Aorta (tissue), 5 donors: ENCODE measurements around the gene GRHL1. TPM values are rescaled to one million over a fixed set of nuclear protein-coding genes. Genes with fewer than 3 reads are reported as not detected.
"Not testable (repeated sequence)": the region's sequence is repeated elsewhere in the genome, so short reads cannot be mapped to it uniquely, and the experiment has no call there.

Experiments
- ATAC-seq: fragments of 200-7000 bp; cut with Tn5 transposase; one replicate; pipeline ENCODE4 v1.9.1; 2022; ENCODE audit warnings: moderate library complexity; ENCODE audit not compliant: low FRiP score
- DNase-seq, 2 donors: peaks; one replicate each; pipeline ENCODE4 v3.0.0-alpha.2; 2020
- H3K27ac ChIP-seq, 2 donors: one replicate each; pipeline ENCODE4 v1.5.1; 2013; ENCODE audit warnings: low read length in 2 of 2, mild to moderate bottlenecking in 2 of 2, moderate library complexity in 2 of 2, control low read depth in 1 of 2, inconsistent platforms in 1 of 2, low read depth in 1 of 2
- H3K27me3 ChIP-seq, 2 donors: one replicate each; pipeline ENCODE4 v1.6.1; 2013; ENCODE audit warnings: control low read depth in 1 of 2, low read length in 1 of 2, mild to moderate bottlenecking in 1 of 2, moderate library complexity in 1 of 2; ENCODE audit not compliant: insufficient read depth in 2 of 2, control insufficient read depth in 1 of 2
- H3K36me3 ChIP-seq, 2 donors: one replicate each; pipeline ENCODE4 v1.6.1; 2013; ENCODE audit warnings: control low read depth in 1 of 2, low read length in 1 of 2, mild to moderate bottlenecking in 1 of 2; ENCODE audit not compliant: insufficient read depth in 2 of 2, control insufficient read depth in 1 of 2
- H3K4me1 ChIP-seq, 2 donors: one replicate each; pipeline ENCODE4 v1.6.1; 2013; ENCODE audit warnings: low read length in 2 of 2, control low read depth in 1 of 2, mild to moderate bottlenecking in 1 of 2, moderate library complexity in 1 of 2; ENCODE audit not compliant: insufficient read depth in 2 of 2, control insufficient read depth in 1 of 2
- H3K4me3 ChIP-seq, 2 donors: one replicate each; pipeline ENCODE4 v1.5.1; 2013; ENCODE audit warnings: low read length in 2 of 2, control low read depth in 1 of 2, mild to moderate bottlenecking in 1 of 2
- H3K9me3 ChIP-seq: one replicate; pipeline ENCODE4 v1.6.1; 2013; ENCODE audit warnings: mild to moderate bottlenecking, low read length; ENCODE audit not compliant: control insufficient read depth
- WGBS, 2 donors: extraction: QIAGEN DNeasy Blood & Tissue Kit; methylation state at CpG; one replicate each; pipeline ENCODE4 v1.1.7; 2013; 5-methylcytosine and 5-hydroxymethylcytosine counted together
- intact Hi-C, 2 donors: fragments of 100-400 bp; cut with DNase I; formaldehyde crosslinking; loops; one replicate each; pipeline versions ENCODE4 v1.14.2 to v1.15.0; 2022
- polyA plus RNA-seq, 2 donors: library from polyadenylated mRNA; stranded (reverse); fragments of 200-250 nt; gene quantifications; one replicate each; pipeline ENCODE4 v1.2.3, GENCODE V29; 2013
- total RNA-seq, 2 donors: library from RNA; stranded (reverse); fragmentation: NEBNext Ultra II Directional; extraction: Animal tissue kit (Norgen Biotek cat#: 25700); gene quantifications; one replicate each; pipeline ENCODE4 v1.2.1, GENCODE V29; 2021
- donor health status: healthy with polysubstance abuse.
- donor health status: Bipolar disorder and iron deficiency.
- donor health status: DM: no; HTN: no; CAD: no.
- donor health status: DM: no; HTN: no; CAD: no.
- donor health status: DM: yes; HTN: yes; CAD: no.

Gene GRHL1
- total and polyA plus RNA-seq, 4 donors: 0.15 to 2.5 (median 0.90) TPM

GRCh38 chr2:9918275-9918674, 33.2 kb upstream of the GRHL1 start:
- no peaks in the 10 kb centered on the region for H3K27me3 ChIP-seq
- H3K4me1 ChIP-seq: no peaks in the 10 kb centered on the region
- no peak for DNase-seq
- no peaks in the 10 kb centered on the region for H3K9me3 ChIP-seq
- intact Hi-C loops: no loop called here
- no peaks in the 10 kb centered on the region for H3K36me3 ChIP-seq
- 12 to 13% methylated on average over 2 of the region's 2 CpGs for WGBS, 2 donors
- ATAC-seq: peak; percentile 26
- no peak overlapping the region for H3K4me3 ChIP-seq
- H3K27ac ChIP-seq: no peak overlapping the region

- ATAC-seq (no peak), DNase-seq (no peak)
- Histone ChIP-seq H3K27me3 (no peaks in the 10 kb centered on the region), H3K36me3 (no peaks in the 10 kb centered on the region), H3K9me3 (no peaks in the 10 kb centered on the region), H3K4me3 (no peak overlapping the region), H3K27ac (no peak overlapping the region), H3K4me1 (no peaks in the 10 kb centered on the region)
- 91 to 92% methylated on average over 3 of the region's 3 CpGs for WGBS, 2 donors
- intact Hi-C loops: no loop called here
Observed at GRCh38 chr2:9919512-9919911, 32.0 kb upstream of the GRHL1 start.

GRCh38 chr2:9927020-9927419, 24.5 kb upstream of the GRHL1 start:
- ATAC-seq, intact Hi-C loops, H3K27ac ChIP-seq, H3K27me3 ChIP-seq, DNase-seq, H3K9me3 ChIP-seq, H3K36me3 ChIP-seq, H3K4me3 ChIP-seq, H3K4me1 ChIP-seq: not testable (repeated sequence)
- WGBS, 2 donors: 81 to 90% methylated on average over 2 of the region's 2 CpGs

- Histone ChIP-seq H3K36me3 (no peaks in the 10 kb centered on the region), H3K4me3 (no peak overlapping the region), H3K27me3 (no peaks in the 10 kb centered on the region), H3K4me1 (no peaks in the 10 kb centered on the region), H3K27ac (no peak overlapping the region), H3K9me3 (no peaks in the 10 kb centered on the region)
- no peak for ATAC-seq
- DNase-seq: no peak
- 86 to 92% methylated on average over 4 of the region's 4 CpGs for WGBS, 2 donors
- intact Hi-C loops: no loop called here
Observed at GRCh38 chr2:9937258-9937657, 14.2 kb upstream of the GRHL1 start.

- Histone ChIP-seq H3K4me1 (no peaks in the 10 kb centered on the region), H3K4me3 (no peak overlapping the region), H3K36me3 (no peaks in the 10 kb centered on the region), H3K27ac (no peak overlapping the region), H3K27me3 (no peaks in the 10 kb centered on the region), H3K9me3 (no peaks in the 10 kb centered on the region)
- intact Hi-C loops: no loop called here
- DNase-seq (no peak), ATAC-seq (no peak)
- WGBS, 2 donors: 77 to 78% methylated on average over 9 of the region's 9 CpGs
Observed at GRCh38 chr2:9937968-9938367, 13.5 kb upstream of the GRHL1 start.

GRCh38 chr2:9939587-9940485, 11.7 kb upstream of the GRHL1 start:
- H3K27ac ChIP-seq: no peak overlapping the region
- no peaks in the 10 kb centered on the region for H3K27me3 ChIP-seq
- H3K9me3 ChIP-seq: no peaks in the 10 kb centered on the region
- H3K4me1 ChIP-seq: no peaks in the 10 kb centered on the region
- H3K4me3 ChIP-seq: no peak overlapping the region
- no peaks in the 10 kb centered on the region for H3K36me3 ChIP-seq
- intact Hi-C loops: no loop called here
- no peak for ATAC-seq
- WGBS, 2 donors: 68 to 69% methylated on average over 9 of the region's 9 CpGs
- no peak for DNase-seq

GRCh38 chr2:9941196-9941995, 10.1 kb upstream of the GRHL1 start:
- ATAC-seq: no peak

GRCh38 chr2:9941996-9942390, 9.5 kb upstream of the GRHL1 start:
- 69% methylated on average over 3 to 6 of the region's 6 CpGs for WGBS, 2 donors
- H3K4me3 ChIP-seq: no peak overlapping the region
- H3K4me1 ChIP-seq: no peaks in the 10 kb centered on the region
- intact Hi-C loops: no loop called here
- ATAC-seq: no peak
- no peak for DNase-seq
- no peaks in the 10 kb centered on the region for H3K9me3 ChIP-seq
- no peaks in the 10 kb centered on the region for H3K36me3 ChIP-seq
- H3K27ac ChIP-seq: no peak overlapping the region
- H3K27me3 ChIP-seq: no peaks in the 10 kb centered on the region

More at GRCh38 chr2:9941196-9941995, 10.1 kb upstream of the GRHL1 start:
- Histone ChIP-seq H3K27me3 (no peaks in the 10 kb centered on the region), H3K4me1 (no peaks in the 10 kb centered on the region), H3K27ac (no peak overlapping the region), H3K9me3 (no peaks in the 10 kb centered on the region), H3K36me3 (no peaks in the 10 kb centered on the region), H3K4me3 (no peak overlapping the region)
- intact Hi-C loops: no loop called here
- no peak for DNase-seq
- WGBS, 2 donors: 40 to 50% methylated on average over 13 of the region's 13 CpGs
